ENCODE measurements around the gene MTG1. TPM values are rescaled to one million over a fixed set of nuclear protein-coding genes. Genes with fewer than 3 reads are reported as not detected.

The MTG1 gene
- total RNA-seq, 1 donor from 2014 or later, result 90.5 TPM

- H3K27me3 Mint-ChIP-seq (ENCODE audit: low read depth), result no peaks in the 10 kb centered on the region
- peaks cover 20% of the 10 kb centered on the region for H3K36me3 Mint-ChIP-seq
- no peak for TF ChIP-seq CTCF (IDR thresholded peaks at IDR 0.05; ENCODE audit: unreplicated experiment)
- no peak overlapping the region for H3K4me3 Mint-ChIP-seq
- no peaks in the 10 kb centered on the region for H3K4me1 Mint-ChIP-seq
- peaks cover 40% of the 10 kb centered on the region for H3K9me3 Mint-ChIP-seq
- DNase-seq (ENCODE audit: low spot score in 2 of 2, unreplicated experiment in 2 of 2), result no peak
- no peak overlapping the region for H3K27ac Mint-ChIP-seq
Measured at GRCh38 chr10:133441780-133442179, 47.8 kb downstream of the MTG1 start.

- peaks cover 22% of the 10 kb centered on the region for H3K36me3 Mint-ChIP-seq
- no peaks in the 10 kb centered on the region for H3K4me1 Mint-ChIP-seq
- H3K9me3 Mint-ChIP-seq, result peaks cover 40% of the 10 kb centered on the region
- H3K27ac Mint-ChIP-seq, result no peak overlapping the region
- H3K27me3 Mint-ChIP-seq (ENCODE audit: low read depth), result no peaks in the 10 kb centered on the region
- no peak for TF ChIP-seq CTCF (IDR thresholded peaks at IDR 0.05; ENCODE audit: unreplicated experiment)
- peak in 1 of 2 experiments; percentile 29 for DNase-seq (ENCODE audit: low spot score in 2 of 2, unreplicated experiment in 2 of 2)
- H3K4me3 Mint-ChIP-seq, result no peak overlapping the region
Measured at GRCh38 chr10:133442191-133442966, 48.4 kb downstream of the MTG1 start.

GRCh38 chr10:133442967-133443924, 49.3 kb downstream of the MTG1 start:
- H3K4me1 Mint-ChIP-seq, result no peaks in the 10 kb centered on the region
- H3K4me3 Mint-ChIP-seq, result no peak overlapping the region
- H3K36me3 Mint-ChIP-seq, result peaks cover 27% of the 10 kb centered on the region
- peaks cover 45% of the 10 kb centered on the region for H3K9me3 Mint-ChIP-seq
- peak in 1 of 2 experiments; percentile 26 for DNase-seq (ENCODE audit: low spot score in 2 of 2, unreplicated experiment in 2 of 2)
- no peak for TF ChIP-seq CTCF (IDR thresholded peaks at IDR 0.05; ENCODE audit: unreplicated experiment)
- no peak overlapping the region for H3K27ac Mint-ChIP-seq
- no peaks in the 10 kb centered on the region for H3K27me3 Mint-ChIP-seq (ENCODE audit: low read depth)

GRCh38 chr10:133444342-133445267, 50.6 kb downstream of the MTG1 start:
- no peak for DNase-seq (ENCODE audit: low spot score in 2 of 2, unreplicated experiment in 2 of 2)
- peaks cover 30% of the 10 kb centered on the region for H3K36me3 Mint-ChIP-seq
- no peak overlapping the region for H3K27ac Mint-ChIP-seq
- TF ChIP-seq CTCF (IDR thresholded peaks at IDR 0.05; ENCODE audit: unreplicated experiment), result no peak
- no peaks in the 10 kb centered on the region for H3K27me3 Mint-ChIP-seq (ENCODE audit: low read depth)
- H3K9me3 Mint-ChIP-seq, result peaks cover 45% of the 10 kb centered on the region
- H3K4me1 Mint-ChIP-seq, result no peaks in the 10 kb centered on the region
- H3K4me3 Mint-ChIP-seq, result no peak overlapping the region

- H3K4me3 Mint-ChIP-seq, result no peak overlapping the region
Measured at GRCh38 chr10:133445268-133445732, 51.3 kb downstream of the MTG1 start.

More at GRCh38 chr10:133445268-133445732, 51.3 kb downstream of the MTG1 start:
- H3K4me1 Mint-ChIP-seq, result no peaks in the 10 kb centered on the region
- no peak overlapping the region for H3K27ac Mint-ChIP-seq
- peaks cover 48% of the 10 kb centered on the region for H3K9me3 Mint-ChIP-seq
- TF ChIP-seq CTCF (IDR thresholded peaks at IDR 0.05; ENCODE audit: unreplicated experiment), result no peak
- DNase-seq (ENCODE audit: low spot score in 2 of 2, unreplicated experiment in 2 of 2), result no peak
- no peaks in the 10 kb centered on the region for H3K27me3 Mint-ChIP-seq (ENCODE audit: low read depth)
- H3K36me3 Mint-ChIP-seq, result peaks cover 30% of the 10 kb centered on the region
